GM19238 (cell line): ENCODE results near the gene RIOK2.
"Not testable (repeated sequence)": the region's sequence is repeated elsewhere in the genome, so short reads cannot be mapped to it uniquely, and the experiment has no call there.

ENCODE experiments used
- DNase-seq: peaks from one replicate; pipeline ENCODE4 v3.0.0; 2011; ENCODE audit warnings: low spot score; ENCODE audit not compliant: insufficient read length

Gene RIOK2

DNA sequence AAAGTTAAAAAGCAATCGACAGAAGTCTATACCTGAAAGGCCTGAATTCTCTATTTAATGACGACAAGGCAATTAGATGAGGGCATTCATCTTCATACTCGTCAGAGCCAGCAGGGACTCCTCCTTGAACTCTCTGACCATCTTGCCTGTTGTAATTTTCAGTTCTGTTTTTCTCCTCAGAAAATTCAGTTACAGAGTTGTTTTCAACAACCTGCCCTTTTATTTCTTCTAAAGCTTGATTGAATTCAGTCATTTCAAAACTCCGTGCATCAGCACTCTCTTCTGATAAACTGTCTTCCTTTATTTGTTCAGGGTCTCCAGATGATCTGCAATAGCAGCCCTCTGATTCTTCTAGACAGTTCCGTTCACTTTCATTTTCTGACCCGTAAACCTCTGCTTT lies 15.6 kb downstream of the RIOK2 start:
- DNase-seq = no peak

DNA sequence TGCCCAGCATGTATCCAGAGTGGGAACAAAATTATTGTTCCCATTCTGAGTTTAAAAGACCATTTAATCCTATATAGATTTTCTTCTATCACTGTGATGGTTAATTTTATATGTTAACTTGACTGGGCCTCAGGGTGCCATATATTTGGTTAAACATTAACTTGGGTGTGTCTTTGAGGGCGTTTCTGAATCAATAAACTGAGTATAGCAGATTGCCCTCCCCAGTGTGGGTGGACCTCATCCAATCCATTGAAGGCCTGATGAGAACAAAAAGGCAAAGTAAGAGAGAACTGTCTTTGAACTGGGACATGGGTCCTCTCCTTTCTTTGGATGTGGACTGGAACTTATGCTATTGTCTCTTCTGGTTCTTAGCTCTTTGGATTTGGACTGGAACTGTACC lies 17.3 kb downstream of the RIOK2 start:
- no peak for DNase-seq

DNA sequence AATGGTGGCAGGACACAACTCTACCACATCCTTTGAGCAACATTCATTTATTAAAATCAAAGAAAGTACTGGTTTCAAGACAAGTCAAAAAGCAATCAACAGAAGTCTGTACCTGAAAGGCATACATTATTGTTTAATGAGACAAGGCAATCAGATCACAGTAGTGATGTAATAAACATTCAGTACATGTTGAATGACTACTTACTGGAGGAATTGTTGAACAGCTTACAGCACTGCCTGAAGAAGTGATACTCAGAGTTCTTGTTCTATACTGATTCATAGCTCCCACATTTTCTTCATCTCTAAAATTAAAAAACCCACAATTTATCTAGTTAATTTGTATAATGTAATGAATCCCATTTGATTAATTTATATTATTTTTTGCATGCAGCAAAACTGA lies 18.2 kb downstream of the RIOK2 start:
- no peak for DNase-seq

DNA sequence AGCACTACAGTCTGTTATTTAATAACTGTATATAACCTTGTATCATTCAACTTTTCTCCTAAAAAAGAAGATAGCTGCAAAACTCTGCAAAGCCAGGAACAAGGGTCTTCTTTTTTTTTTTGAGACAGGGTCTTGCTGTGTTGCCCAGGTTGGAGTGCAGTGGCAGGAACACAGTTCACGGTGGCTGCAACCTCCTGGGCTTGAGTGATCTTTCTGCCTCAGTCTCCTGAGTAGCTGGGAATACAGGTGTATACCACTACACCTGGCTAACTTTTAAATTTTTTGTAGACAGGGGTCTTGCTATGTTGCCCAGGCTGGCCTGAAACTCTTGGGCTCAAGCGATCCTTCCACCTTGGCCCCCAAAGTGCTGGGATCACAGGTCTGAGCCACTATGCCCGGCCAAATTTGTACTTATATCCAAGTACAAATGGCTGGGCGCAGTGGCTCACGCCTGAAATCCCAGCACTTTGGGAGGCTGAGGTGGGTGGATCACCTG lies 19.2 kb downstream of the RIOK2 start:
- DNase-seq = no peak

DNA sequence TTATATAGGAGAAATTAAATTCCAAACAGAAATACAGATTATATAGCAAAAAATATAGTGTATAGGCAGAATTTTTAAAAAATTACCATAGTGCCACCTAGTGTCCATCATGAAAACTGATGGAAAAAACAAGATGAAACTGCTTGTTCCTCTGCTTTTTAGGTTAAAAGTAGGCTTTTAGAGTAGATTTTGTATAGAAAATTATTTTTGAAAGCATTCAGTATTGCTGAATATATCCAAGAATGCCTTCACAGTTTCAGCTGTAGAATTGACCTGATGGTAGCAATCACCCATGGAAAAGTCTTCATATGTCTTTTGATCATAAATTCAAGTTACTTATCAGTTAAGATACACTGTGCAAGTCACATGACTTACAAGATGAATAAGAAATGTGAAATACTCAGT lies 19.7 kb downstream of the RIOK2 start:
- DNase-seq = no peak

DNA sequence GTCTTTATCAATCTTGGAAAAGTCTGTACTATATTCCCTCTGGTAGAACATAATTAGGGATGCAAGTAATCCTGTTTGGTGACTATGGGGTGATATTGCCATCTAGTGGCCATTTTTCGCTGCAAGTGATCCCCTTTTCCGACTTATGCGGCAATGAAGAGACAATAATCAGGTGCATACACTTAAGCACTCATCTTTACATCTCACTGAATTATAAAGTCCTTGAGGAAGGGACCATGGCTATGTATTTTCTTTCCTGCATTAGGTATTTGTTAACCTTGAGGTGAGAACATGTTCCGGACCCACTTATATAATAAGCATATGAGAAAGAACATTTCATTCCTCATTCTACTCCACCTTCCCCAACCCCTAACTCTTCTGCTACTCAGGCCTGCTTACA lies 21.0 kb downstream of the RIOK2 start:
- no peak for DNase-seq

DNA sequence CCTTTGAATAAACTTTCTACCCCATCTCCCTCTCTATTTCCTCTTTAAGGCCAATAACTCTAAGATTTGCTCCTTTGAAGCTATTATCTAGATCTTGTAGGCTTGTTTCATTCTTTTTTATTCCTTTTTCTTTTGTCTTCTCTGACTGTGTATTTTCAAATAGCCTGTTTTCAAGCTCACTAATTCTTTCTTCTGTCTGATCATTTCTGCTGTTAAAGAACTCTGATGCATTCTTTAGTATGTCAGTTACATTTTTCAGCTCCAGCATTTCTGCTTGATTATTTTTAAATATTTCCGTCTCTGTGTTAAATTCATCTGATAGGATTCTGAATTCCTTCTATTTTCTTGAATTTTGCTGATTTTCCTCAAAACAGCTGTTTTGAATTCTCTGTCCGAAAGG lies 25.4 kb downstream of the RIOK2 start:
- DNase-seq = no peak

DNA sequence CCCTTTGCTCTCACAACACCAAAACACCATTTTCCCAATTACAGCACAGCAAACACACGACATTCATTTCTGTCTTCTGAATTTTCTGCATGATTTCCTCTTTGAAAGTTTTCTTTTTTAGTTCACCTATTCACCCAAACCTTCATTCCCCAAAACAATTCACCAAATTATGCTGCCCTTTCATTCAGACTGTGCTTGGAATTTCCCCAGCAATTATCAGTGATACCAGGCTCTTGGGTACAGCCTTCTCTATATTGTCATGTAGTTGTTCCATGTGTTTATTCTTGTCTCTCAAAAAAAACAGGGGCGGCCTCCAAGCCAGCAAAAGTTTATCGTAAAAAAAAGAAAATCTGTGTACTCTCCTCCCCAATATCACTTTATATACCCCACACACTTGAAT lies 31.7 kb downstream of the RIOK2 start:
- DNase-seq = no peak

GRCh38 chr5:97150401-97150800 lies 32.6 kb downstream of the RIOK2 start:
- DNase-seq = no peak

DNA sequence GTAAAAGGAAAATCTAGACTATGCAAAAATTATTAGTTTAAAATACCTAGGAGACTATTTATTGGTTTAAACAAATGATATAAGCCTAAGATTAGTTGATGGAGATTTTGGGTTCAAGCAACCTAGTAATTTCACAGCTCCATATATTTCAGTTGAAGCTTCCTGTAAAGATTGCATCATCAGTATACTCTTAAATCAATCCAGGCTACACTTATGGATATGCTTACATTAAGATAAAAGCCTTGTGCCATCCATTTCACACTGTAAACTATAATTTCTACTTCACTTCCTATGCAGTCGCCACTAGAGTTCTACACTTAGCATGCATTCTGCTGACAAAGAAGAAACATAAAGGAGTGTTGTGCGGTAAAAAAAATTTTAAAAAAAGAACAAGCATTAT lies 33.3 kb downstream of the RIOK2 start:
- no peak for DNase-seq

DNA sequence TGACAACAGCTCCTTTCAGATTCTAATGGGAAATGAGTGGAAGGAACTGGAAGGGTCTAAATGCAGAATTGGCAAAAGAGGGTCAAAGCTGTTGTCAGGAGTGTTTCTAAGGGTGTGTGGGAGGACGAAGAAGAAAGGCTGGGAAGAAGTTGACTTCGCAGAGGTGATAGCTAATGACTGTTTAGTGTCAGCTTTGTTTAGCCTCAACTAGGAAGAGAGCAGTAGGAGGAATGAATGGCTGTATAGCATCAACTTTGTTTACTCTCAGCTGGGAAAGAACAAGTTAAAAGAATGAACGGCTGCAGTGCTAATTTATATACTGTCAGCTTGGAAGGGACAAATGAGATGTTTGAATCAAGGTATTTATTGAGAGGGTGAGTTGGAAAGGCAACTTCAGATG lies 34.8 kb downstream of the RIOK2 start:
- DNase-seq = no peak

DNA sequence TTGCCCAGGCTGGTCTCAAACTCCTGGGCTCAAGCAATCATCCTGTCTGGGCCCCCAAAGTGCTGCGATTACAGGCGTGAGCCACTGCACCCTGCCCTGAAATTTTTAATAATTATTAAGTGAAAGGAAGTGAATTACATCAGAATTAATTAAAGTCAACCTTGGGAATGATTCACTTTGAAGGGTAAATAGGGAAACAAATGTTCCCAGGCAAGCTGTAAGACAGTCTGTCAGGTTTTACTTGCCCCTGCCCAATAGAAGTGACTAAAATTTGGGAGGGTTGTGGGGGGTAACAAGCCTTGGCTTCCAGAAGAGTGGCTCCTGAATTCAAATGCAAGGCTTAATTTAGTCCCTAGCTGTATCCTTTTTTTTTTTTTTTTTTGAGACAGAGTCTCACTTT lies 39.3 kb downstream of the RIOK2 start:
- DNase-seq = no peak

GRCh38 chr5:97142521-97143254 lies 40.4 kb downstream of the RIOK2 start, which contains the start of gene LIX1:
Gene LIX1 (minus strand): TSS chr5:97142611. CDS start chr5:97142576, 35 bp downstream.
- DNase-seq = peak; percentile 26

DNA sequence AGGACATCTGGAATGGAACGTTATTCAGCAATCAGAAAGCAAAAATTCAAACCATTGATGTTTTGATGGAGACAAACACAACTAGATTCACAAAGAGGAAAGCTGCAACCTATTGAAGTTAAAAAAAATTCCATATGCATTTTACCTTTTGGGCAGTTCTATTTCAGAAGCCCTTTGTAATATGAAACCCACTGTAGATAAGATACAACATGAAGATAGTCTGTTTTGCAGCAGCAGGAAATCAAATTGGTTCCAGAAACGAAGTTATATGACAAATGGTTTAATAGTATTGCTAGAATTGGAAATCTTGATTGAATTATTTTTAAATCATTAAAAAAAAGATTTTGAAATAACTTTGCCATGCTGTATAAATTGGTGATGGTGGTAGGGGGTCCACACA lies 41.5 kb downstream of the RIOK2 start:
- DNase-seq = no peak

GRCh38 chr5:97141031-97141430 lies 42.0 kb downstream of the RIOK2 start:
- no peak for DNase-seq

- DNase-seq = not testable (repeated sequence)
These were observed 42.8 kb downstream of the RIOK2 start for GRCh38 chr5:97140250-97140649.

GRCh38 chr5:97136475-97136874 lies 46.6 kb downstream of the RIOK2 start:
- DNase-seq = no peak

- DNase-seq = no peak
These were observed 47.2 kb downstream of the RIOK2 start for GRCh38 chr5:97135868-97136267.

DNA sequence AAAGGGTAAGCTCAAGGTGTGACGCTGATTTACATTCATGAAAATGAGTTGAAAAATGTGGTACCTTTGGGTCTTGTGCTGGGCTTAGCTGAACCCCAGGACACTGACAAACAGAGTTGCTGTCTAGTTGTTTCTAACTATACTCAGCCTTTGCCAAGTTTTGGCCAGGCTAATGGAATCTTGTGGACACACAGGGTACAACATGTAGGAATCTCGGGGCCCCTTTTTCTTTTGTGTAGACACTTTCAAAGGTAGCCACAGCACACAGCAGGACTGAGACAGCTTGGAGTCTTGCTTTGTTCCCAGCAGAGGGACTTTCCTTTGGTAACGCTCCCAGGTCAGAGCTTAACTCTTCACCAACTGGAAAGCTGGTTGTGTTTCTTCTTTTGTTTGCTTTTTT lies 48.4 kb downstream of the RIOK2 start:
- DNase-seq = no peak

- DNase-seq = no peak
These were observed 49.9 kb downstream of the RIOK2 start for GRCh38 chr5:97133101-97133500.

- DNase-seq = no peak
These were observed 51.1 kb downstream of the RIOK2 start for GRCh38 chr5:97131921-97132320.

GRCh38 chr5:97131139-97131710 lies 51.8 kb downstream of the RIOK2 start:
- no peak for DNase-seq

- DNase-seq = no peak
These were observed 55.3 kb downstream of the RIOK2 start for GRCh38 chr5:97127727-97128126.
